Endothelial cell of umbilical vein (primary cell): ENCODE results near the gene SLC12A8. TPM values are rescaled to one million over a fixed set of nuclear protein-coding genes. Genes with fewer than 3 reads are reported as not detected.

Experiments
- BruUV-seq: library from RNA; stranded (reverse); fragments of 400-500 nt; replicated peaks from 2 replicates; lab custom pipeline; 2021; lab: Mats Ljungman, UMichigan
- CTCF ChIA-PET: fragments of 300-600, 350-600 bp; sonication (Branson Sonifier 250); formaldehyde crosslinking; loops from one replicate; lab custom pipeline; 2021; ENCODE audit warnings: antibody characterized with exemption, inconsistent platforms; lab: Charles Lee
- POLR2A ChIA-PET: fragments of 300-600, 350-600 bp; sonication (Branson Sonifier 250); formaldehyde crosslinking; loops from one replicate; lab custom pipeline; 2021; ENCODE audit warnings: antibody characterized with exemption, inconsistent platforms; lab: Charles Lee
- DNase-seq: peaks from one replicate; pipeline ENCODE4 v3.0.0-alpha.2; 2011; ENCODE audit warnings: low read depth, low spot score
- FAIRE-seq: peaks from 2 replicates; lab custom pipeline; 2011; peaks lifted over from hg19 to GRCh38; lab: Jason Lieb, UNC
- H2AFZ ChIP-seq: 2 replicates; pipeline ENCODE4 v1.6.0; 2012; ENCODE audit warnings: low read depth, low read length, control low read depth, inconsistent platforms
- H3K27ac ChIP-seq: 2 replicates; pipeline ENCODE4 v1.5.1; 2011; ENCODE audit warnings: low read depth, mild to moderate bottlenecking, control low read depth, low read length, moderate library complexity; ENCODE audit not compliant: insufficient read depth
- H3K27me3 ChIP-seq, 2 experiments: 2 replicates each; pipeline versions ENCODE4 v1.6.0 to v1.6.1; 2011; ENCODE audit warnings: low read length in 2 of 2, mixed read lengths in 1 of 2; ENCODE audit not compliant: control insufficient read depth in 2 of 2, insufficient read depth in 2 of 2
- H3K36me3 ChIP-seq, 2 experiments: 2 replicates in 1 of 2; 3 replicates in 1 of 2; pipeline ENCODE4 v1.5.1; 2011; ENCODE audit warnings: low read length in 2 of 2, mild to moderate bottlenecking in 1 of 2, moderate library complexity in 1 of 2; ENCODE audit not compliant: control insufficient read depth in 2 of 2, insufficient read depth in 2 of 2; ENCODE audit errors: extremely low read depth in 1 of 2
- H3K4me1 ChIP-seq: 3 replicates; pipeline ENCODE4 v1.5.1; 2011; ENCODE audit warnings: mild to moderate bottlenecking, low read length; ENCODE audit not compliant: control insufficient read depth, insufficient read depth; ENCODE audit errors: extremely low read depth
- H3K4me2 ChIP-seq: 2 replicates; pipeline ENCODE4 v1.6.1; 2011; ENCODE audit warnings: low read length, control low read depth, mixed read lengths; ENCODE audit not compliant: insufficient read depth
- H3K4me3 ChIP-seq, 3 experiments: fragments of 200-600 bp in 1 of 3; sonication (generic), shearing (Covaris generic) in 1 of 3; replicated peaks in 1 of 3; 2 replicates each; pipeline ENCODE4 v1.5.1; 2011 to 2016; ENCODE audit warnings: control low read depth in 3 of 3, low read length in 3 of 3, mild to moderate bottlenecking in 2 of 3, inconsistent platforms in 1 of 3, low read depth in 1 of 3, moderate library complexity in 1 of 3; ENCODE audit not compliant: insufficient read depth in 1 of 3
- H3K79me2 ChIP-seq: 2 replicates; pipeline ENCODE4 v1.6.0; 2012; ENCODE audit warnings: low read length, inconsistent platforms; ENCODE audit not compliant: control insufficient read depth, insufficient read depth
- H3K9ac ChIP-seq: replicated peaks from 2 replicates; pipeline ENCODE3; 2011; ENCODE audit warnings: low read length, control low read depth; ENCODE audit not compliant: insufficient read depth; ENCODE audit errors: extremely low read depth
- H3K9me1 ChIP-seq: replicated peaks from 3 replicates; pipeline ENCODE4 v1.6.0; 2011; ENCODE audit warnings: mild to moderate bottlenecking, low read length; ENCODE audit not compliant: control insufficient read depth, insufficient read depth; ENCODE audit errors: extremely low read depth
- H3K9me3 ChIP-seq: replicated peaks from 2 replicates; pipeline ENCODE4 v1.5.1; 2012; ENCODE audit warnings: low read length, inconsistent platforms; ENCODE audit not compliant: control insufficient read depth, insufficient read depth
- H4K20me1 ChIP-seq: replicated peaks from 2 replicates; pipeline ENCODE3; 2011; ENCODE audit warnings: mild to moderate bottlenecking, low read length; ENCODE audit not compliant: control insufficient read depth, insufficient read depth; ENCODE audit errors: extremely low read depth
- CTCF ChIP-seq, 2 donors: IDR thresholded peaks; 1 replicate in 1 of 2; 2 replicates in 1 of 2; pipeline ENCODE4 v1.5.1; 2011; ENCODE audit warnings: low read length in 2 of 2, mild to moderate bottlenecking in 2 of 2, moderate library complexity in 2 of 2, control low read depth in 1 of 2, inconsistent platforms in 1 of 2, low read depth in 1 of 2; ENCODE audit not compliant: insufficient read depth in 1 of 2; ENCODE audit errors: extremely low read depth in 1 of 2
- EZH2 ChIP-seq: IDR thresholded peaks from 2 replicates; pipeline ENCODE4 v1.6.1; 2012; ENCODE audit warnings: borderline replicate concordance, low read depth, mild to moderate bottlenecking, moderate library complexity, low read length, inconsistent platforms; ENCODE audit not compliant: severe bottlenecking
- GATA2 ChIP-seq: IDR thresholded peaks from 2 replicates; pipeline ENCODE4 v1.7.0; 2011; ENCODE audit warnings: low read depth, mild to moderate bottlenecking, moderate library complexity, mixed read lengths, low read length; ENCODE audit not compliant: insufficient read length, insufficient read depth
- JUN ChIP-seq: IDR thresholded peaks from 2 replicates; pipeline ENCODE4 v1.6.1; 2011; ENCODE audit warnings: borderline replicate concordance, low read depth; ENCODE audit not compliant: insufficient read length, insufficient read depth
- MAX ChIP-seq: IDR thresholded peaks from 2 replicates; pipeline ENCODE4 v1.6.1; 2011; ENCODE audit not compliant: insufficient read depth, insufficient read length
- MYC ChIP-seq: IDR thresholded peaks from one replicate; pipeline ENCODE4 v1.6.1; 2011; ENCODE audit warnings: mild to moderate bottlenecking, low read depth, low read length
- dilution Hi-C: fragments of 300-500 bp; cut with MboI; formaldehyde crosslinking; loops from one replicate; pipeline ENCODE4 v1.15.0; 2019; ENCODE audit warnings: low sequenced_read_pairs; ENCODE audit not compliant: extremely low pct_ligation_motif_present
- intact Hi-C: fragments of 100-400 bp; cut with micrococcal nuclease; formaldehyde crosslinking; loops from one replicate; pipeline ENCODE4 v1.10.0; 2022
- polyA plus RNA-seq, 4 experiments: library from polyadenylated mRNA; depleted of rRNA in 3 of 4; stranded (reverse) in 3 of 4; unstranded in 1 of 4; fragments of >200 nt; gene quantifications; 2 replicates each; pipeline versions ENCODE4 v1.2.1 to v1.2.3, GENCODE V29; 2011 to 2012; ENCODE audit warnings: missing spikeins in 1 of 4
- total RNA-seq: library from RNA; stranded (reverse); gene quantifications from 2 replicates; pipeline ENCODE4 v1.2.3, GENCODE V29; 2021

Gene SLC12A8
- total and polyA plus RNA-seq, 2 donors (not counting 3 experiments of a cell fraction or from before 2014, with no cell fraction given) = 0.86 to 0.90 TPM

GRCh38 chr3:125128861-125129501 lies 83.6 kb downstream of the SLC12A8 start:
- CTCF ChIA-PET = interaction anchor here (1.0 to 1.4 kb wide), 5 partner anchors 12 to 134 kb away, joined by 3 to 4 read pairs (median 3); no protein-coding TSS in a partner anchor
- Histone ChIP-seq H3K9me1 (no peaks in the 10 kb centered on the region), H3K4me1 (peaks cover 3% of the 10 kb centered on the region), H3K4me3 (no peak overlapping the region), H3K27ac (no peak overlapping the region), H3K27me3 (no peaks in the 10 kb centered on the region), H2AFZ (no peak overlapping the region), H3K9ac (no peak overlapping the region), H3K4me2 (no peak overlapping the region), H3K36me3 (no peaks in the 10 kb centered on the region), H4K20me1 (no peaks in the 10 kb centered on the region), H3K79me2 (no peaks in the 10 kb centered on the region), H3K9me3 (no peaks in the 10 kb centered on the region)
- FAIRE-seq (no peak), DNase-seq (no peak)
- dilution Hi-C loops (no loop called here), intact Hi-C loops (no loop called here)
- no TSS peak for BruUV-seq
- POLR2A ChIA-PET = no interaction called here
- TF ChIP-seq CTCF (IDR thresholded peaks at IDR 0.05; ENCODE audit: extremely low read depth in 1 of 2, insufficient read depth in 1 of 2, low read depth in 1 of 2, low read length in 2 of 2) = no peak
- no peak for TF ChIP-seq EZH2
- no peak for TF ChIP-seq GATA2
- TF ChIP-seq MYC = no peak
- TF ChIP-seq MAX = no peak
- no peak for TF ChIP-seq JUN
